Measurements from ENCODE around the gene IL6.
"Not testable (repeated sequence)": the region's sequence is repeated elsewhere in the genome, so short reads cannot be mapped to it uniquely, and the experiment has no call there.

Gene IL6

GRCh38 chr7:22703978-22704610, 22.9 kb upstream of the IL6 start:
- not testable (repeated sequence) for DNase-seq (ENCODE audit: low spot score)

DNA sequence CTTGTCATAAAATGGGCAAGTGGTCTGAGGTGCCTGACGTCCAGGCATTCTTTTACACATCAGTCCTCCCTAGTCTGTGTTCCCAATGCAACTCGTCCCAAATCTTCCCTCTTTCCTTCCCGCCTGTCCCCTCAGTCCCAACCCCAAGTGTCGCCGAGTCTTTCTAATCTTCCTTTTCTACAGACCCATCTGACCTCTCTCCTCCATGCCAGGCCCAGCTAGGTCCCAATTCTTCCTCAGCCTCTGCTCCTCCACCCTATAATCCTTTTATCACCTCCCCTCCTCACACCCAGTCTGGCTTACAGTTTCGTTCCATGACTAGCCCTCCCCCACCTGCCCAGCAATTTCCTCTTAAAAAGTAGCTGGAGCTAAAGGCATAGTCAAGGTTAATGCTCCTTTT, 22.3 kb upstream of the IL6 start:
- DNase-seq (ENCODE audit: low spot score) = not testable (repeated sequence)

- not testable (repeated sequence) for DNase-seq (ENCODE audit: low spot score)
These were observed 21.1 kb upstream of the IL6 start for GRCh38 chr7:22705874-22706273.

DNA sequence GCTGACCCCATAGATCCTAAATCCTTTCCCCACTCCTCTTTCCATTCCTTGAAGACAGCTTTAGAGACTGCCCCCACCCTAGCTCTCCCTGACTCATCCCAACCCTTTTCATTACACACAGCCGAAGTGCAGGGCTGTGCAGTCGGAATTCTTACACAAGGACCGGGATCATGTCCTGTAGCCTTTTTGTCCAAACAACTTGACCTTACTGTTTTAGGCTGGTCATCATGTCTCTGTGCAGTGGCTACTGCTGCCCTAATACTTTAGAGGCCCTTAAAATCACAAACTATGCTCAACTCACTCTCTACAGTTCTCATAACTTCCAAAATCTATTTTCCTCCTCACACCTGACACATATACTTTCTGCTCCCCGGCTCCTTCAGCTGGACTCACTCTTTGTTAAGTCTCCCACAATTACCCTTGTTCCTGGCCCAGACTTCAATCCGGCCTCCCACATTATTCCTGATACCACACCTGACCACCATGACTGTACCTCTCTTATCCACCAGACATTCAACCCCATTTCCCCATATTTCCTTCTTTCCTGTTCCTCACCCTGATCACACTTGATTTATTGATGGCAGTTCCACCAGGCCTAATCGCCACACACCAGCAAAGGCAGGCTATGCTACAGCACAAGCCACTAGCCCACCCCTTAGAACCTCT, 19.8 kb upstream of the IL6 start:
- not testable (repeated sequence) for DNase-seq (ENCODE audit: low spot score)

GRCh38 chr7:22708214-22708613, 18.8 kb upstream of the IL6 start:
- not testable (repeated sequence) for DNase-seq (ENCODE audit: low spot score)

DNA sequence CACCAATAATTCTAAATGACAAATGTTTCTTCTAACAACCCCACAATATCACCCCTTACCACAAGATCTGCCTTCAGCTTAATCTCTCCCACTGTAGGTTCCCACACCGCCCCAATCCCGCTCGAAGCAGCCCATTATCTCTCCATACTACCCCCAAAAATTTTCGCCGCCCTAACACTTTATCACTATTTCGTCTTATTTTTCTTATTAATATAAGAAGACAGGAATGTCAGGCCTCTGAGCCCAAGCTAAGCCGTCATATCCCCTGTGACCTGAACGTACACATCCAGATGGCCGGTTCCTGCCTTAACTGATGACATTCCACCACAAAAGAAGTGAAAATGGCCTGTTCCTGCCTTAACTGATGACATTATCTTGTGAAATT, 18.3 kb upstream of the IL6 start:
- not testable (repeated sequence) for DNase-seq (ENCODE audit: low spot score)

- DNase-seq (ENCODE audit: low spot score) = not testable (repeated sequence)
These were observed 17.8 kb upstream of the IL6 start for GRCh38 chr7:22709062-22709829.

- DNase-seq (ENCODE audit: low spot score) = peak; percentile 38
These were observed 17.1 kb upstream of the IL6 start for GRCh38 chr7:22709857-22710256.

DNA sequence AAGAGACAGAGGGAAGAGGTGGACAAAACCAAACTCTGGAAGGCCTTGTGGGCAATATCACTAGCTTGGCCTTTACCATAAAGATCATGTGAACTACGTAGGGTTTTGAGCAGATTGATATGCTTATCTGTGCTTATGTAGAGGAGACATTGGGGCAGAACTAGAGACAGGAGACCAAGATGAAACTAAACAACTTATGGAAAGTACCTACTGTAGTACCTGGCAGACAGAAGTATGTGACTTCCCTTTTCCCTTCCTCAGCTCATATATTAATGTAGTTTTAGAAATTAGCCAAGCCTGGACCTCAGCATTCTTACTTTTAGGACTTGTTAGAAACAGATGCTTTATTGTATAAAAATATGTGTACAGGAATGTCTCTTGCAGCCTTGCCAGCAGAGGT, 14.0 kb upstream of the IL6 start:
- DNase-seq (ENCODE audit: low spot score) = no peak

GRCh38 chr7:22713463-22713862, 13.5 kb upstream of the IL6 start:
- DNase-seq (ENCODE audit: low spot score) = no peak

DNA sequence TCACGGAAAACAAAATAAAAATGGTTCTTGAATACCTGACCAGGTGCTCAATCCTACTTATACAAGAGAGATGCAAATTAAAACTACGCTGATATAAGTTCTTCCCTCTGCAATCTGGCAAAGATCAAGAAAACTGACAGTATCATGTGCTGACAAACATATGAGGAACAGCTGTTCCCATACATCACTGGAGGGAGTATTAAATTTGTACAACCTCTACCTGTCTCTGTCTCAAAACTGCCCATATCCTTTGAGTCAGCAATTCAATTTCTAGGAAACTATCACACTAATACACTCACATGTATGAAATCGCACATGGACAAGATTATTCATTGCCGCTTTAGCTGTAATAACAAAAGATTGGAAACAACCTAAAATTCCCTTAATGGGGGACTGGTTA, 11.0 kb upstream of the IL6 start:
- no peak for DNase-seq (ENCODE audit: low spot score)

- DNase-seq (ENCODE audit: low spot score) = no peak
These were observed 9.2 kb upstream of the IL6 start for GRCh38 chr7:22717760-22718159.

GRCh38 chr7:22718200-22718711, 8.7 kb upstream of the IL6 start:
- no peak for DNase-seq (ENCODE audit: low spot score)

DNA sequence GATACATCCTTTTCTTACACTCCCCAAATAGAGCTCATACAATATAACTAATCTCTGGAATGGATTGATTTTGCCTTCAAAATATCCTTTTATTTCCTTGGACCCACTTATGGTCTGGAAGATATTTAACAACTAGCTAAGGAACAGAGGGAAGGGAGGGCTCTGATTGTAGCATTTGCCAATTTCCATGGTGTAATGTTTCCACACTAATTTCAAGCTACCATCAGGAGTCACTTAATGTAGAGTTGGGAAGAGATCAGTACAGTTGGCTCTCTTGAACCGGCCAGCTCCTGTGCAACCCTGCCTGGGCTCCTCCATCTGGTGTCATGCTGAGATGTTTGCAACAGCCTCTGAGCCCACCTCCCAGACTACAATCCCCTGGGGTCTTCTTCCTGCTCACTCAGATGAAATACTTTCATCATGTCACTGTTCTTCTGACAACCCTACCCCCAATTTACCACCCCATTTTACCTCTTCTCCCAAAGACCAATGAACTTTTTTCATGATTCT, 8.0 kb upstream of the IL6 start:
- DNase-seq (ENCODE audit: low spot score) = no peak

GRCh38 chr7:22720791-22721786, 5.9 kb upstream of the IL6 start:
- DNase-seq (ENCODE audit: low spot score) = no peak

GRCh38 chr7:22722536-22723180, 4.3 kb upstream of the IL6 start:
- no peak for DNase-seq (ENCODE audit: low spot score)

- DNase-seq (ENCODE audit: low spot score) = no peak
These were observed 3.8 kb upstream of the IL6 start for GRCh38 chr7:22723181-22723601.

GRCh38 chr7:22723637-22724036, 3.4 kb upstream of the IL6 start:
- DNase-seq (ENCODE audit: low spot score) = no peak

DNA sequence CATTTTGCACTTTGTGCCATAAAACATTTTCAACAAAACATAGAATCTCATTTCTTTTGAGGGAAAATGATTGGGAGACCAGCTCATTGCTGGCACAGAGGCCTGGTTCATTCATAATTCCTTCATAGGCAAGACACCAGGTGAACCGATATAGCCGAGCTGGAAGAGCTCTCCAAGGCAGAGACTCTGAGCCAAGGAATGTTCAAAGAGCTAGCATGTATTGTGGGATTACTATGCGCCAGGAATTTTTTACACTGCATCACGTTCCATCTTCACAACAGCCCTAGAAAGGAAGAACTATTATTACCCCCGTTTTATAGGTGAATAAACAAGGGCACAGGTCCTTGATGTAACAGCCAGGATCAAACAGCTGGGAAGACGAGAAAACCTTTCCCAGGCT, 2.1 kb upstream of the IL6 start:
- no peak for DNase-seq (ENCODE audit: low spot score)

- DNase-seq (ENCODE audit: low spot score) = no peak
These were observed 1.4 kb upstream of the IL6 start for GRCh38 chr7:22725585-22725984.

DNA sequence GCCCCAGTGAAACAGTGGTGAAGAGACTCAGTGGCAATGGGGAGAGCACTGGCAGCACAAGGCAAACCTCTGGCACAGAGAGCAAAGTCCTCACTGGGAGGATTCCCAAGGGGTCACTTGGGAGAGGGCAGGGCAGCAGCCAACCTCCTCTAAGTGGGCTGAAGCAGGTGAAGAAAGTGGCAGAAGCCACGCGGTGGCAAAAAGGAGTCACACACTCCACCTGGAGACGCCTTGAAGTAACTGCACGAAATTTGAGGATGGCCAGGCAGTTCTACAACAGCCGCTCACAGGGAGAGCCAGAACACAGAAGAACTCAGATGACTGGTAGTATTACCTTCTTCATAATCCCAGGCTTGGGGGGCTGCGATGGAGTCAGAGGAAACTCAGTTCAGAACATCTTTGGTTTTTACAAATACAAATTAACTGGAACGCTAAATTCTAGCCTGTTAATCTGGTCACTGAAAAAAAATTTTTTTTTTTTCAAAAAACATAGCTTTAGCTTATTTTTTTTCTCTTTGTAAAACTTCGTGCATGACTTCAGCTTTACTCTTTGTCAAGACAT, 574 bp upstream of the IL6 start:
- DNase-seq (ENCODE audit: low spot score) = peak; percentile 79
